K562 (cell line): ENCODE data around the gene CBFA2T3. TPM values are rescaled to one million over a fixed set of nuclear protein-coding genes. Genes with fewer than 3 reads are reported as not detected.
A peak's percentile ranks its signal among the peaks of the same experiment; 100 is the strongest.

ENCODE experiments used
- ARID1B ChIP-seq: fragments of 450-650 bp; IDR thresholded peaks from 2 replicates; pipeline ENCODE4 v1.6.1; 2016; ENCODE audit warnings: antibody characterized with exemption, mild to moderate bottlenecking, inconsistent platforms
- ATF2 ChIP-seq: sonication (generic); formaldehyde crosslinking; IDR thresholded peaks from 2 replicates; pipeline ENCODE4 v1.8.1; 2022; ENCODE audit warnings: missing genetic modification reagents
- ATF7 ChIP-seq: fragments of 450-650 bp; IDR thresholded peaks from 2 replicates; pipeline ENCODE4 v1.7.1; 2014; ENCODE audit warnings: mild to moderate bottlenecking, moderate library complexity
- CBFB ChIP-seq: sonication (generic); formaldehyde crosslinking; IDR thresholded peaks from 2 replicates; pipeline ENCODE4 v1.4.0; 2020; ENCODE audit warnings: mild to moderate bottlenecking, missing genetic modification reagents
- CBX1 ChIP-seq: sonication (generic); IDR thresholded peaks from 2 replicates; pipeline ENCODE4 v1.6.1; 2016; ENCODE audit warnings: antibody characterized with exemption, low read depth, mild to moderate bottlenecking
- CUX1 ChIP-seq: fragments of 200-800 bp; sonication (Bioruptor generic); IDR thresholded peaks from 2 replicates; pipeline ENCODE4 v1.6.1; 2016; ENCODE audit warnings: missing genetic modification characterization, missing compliant biosample characterization
- EP300 ChIP-seq: IDR thresholded peaks from 2 replicates; pipeline ENCODE4 v1.6.1; 2012; ENCODE audit warnings: low read length, improper control_type of control experiment
- ETV5 ChIP-seq: sonication (generic); formaldehyde crosslinking; IDR thresholded peaks from 2 replicates; pipeline ENCODE4 v1.4.0; 2020; ENCODE audit warnings: low read depth, mild to moderate bottlenecking, missing genetic modification reagents
- HDAC3 ChIP-seq: fragments of 450-650 bp; IDR thresholded peaks from 2 replicates; pipeline ENCODE4 v1.6.1; 2018; ENCODE audit warnings: borderline replicate concordance, mild to moderate bottlenecking, moderate library complexity; ENCODE audit not compliant: partially characterized antibody
- KLF16 ChIP-seq: IDR thresholded peaks from 2 replicates; pipeline ENCODE4 v1.6.1; 2016; ENCODE audit warnings: antibody characterized with exemption
- SRSF3 ChIP-seq: fragments of 200-400 bp; formaldehyde crosslinking; IDR thresholded peaks from 2 replicates; pipeline ENCODE4 v1.6.1; 2016; ENCODE audit warnings: mild to moderate bottlenecking, low read length, moderate library complexity; ENCODE audit not compliant: insufficient read depth
- STAT5B ChIP-seq: fragments of 250-450 bp; sonication (Bioruptor Pico); IDR thresholded peaks from 2 replicates; pipeline ENCODE4 v1.8.0; 2021; ENCODE audit warnings: mild to moderate bottlenecking, inconsistent platforms
- TCF7L2 ChIP-seq: fragments of 150-350 bp; IDR thresholded peaks from 2 replicates; pipeline ENCODE4 v1.6.1; 2016; ENCODE audit warnings: low read depth, mild to moderate bottlenecking, low read length, moderate library complexity
- ZBTB17 ChIP-seq: fragments of 450-650 bp; formaldehyde crosslinking; IDR thresholded peaks from 2 replicates; pipeline ENCODE4 v1.4.0; 2020; ENCODE audit warnings: mild to moderate bottlenecking
- ZBTB5 ChIP-seq: fragments of 450-650 bp; IDR thresholded peaks from 2 replicates; pipeline ENCODE4 v1.6.1; 2017; ENCODE audit warnings: antibody characterized with exemption
- ZNF121 ChIP-seq: sonication (generic); formaldehyde crosslinking; conservative IDR thresholded peaks from 2 replicates; pipeline ENCODE4 v1.8.0; 2022; ENCODE audit warnings: missing genetic modification reagents
- ZNF24 ChIP-seq: fragments of 450-650 bp; IDR thresholded peaks from 2 replicates; pipeline ENCODE4 v1.6.1; 2016
- polyA plus RNA-seq, 8 experiments: library from polyadenylated mRNA; depleted of rRNA in 4 of 8; stranded (reverse) in 5 of 8; unstranded in 3 of 8; fragments of >200 nt; fragmentation: Nextera tagmentation in 2 of 8; fragmentation: Illumina TruSeq in 1 of 8; extraction: Ambion mirVana in 2 of 8; extraction: Trizol in 1 of 8; gene quantifications; 2 replicates each; pipeline versions ENCODE4 v1.2.1 to v1.2.3, GENCODE V29; 2011 to 2014; ENCODE audit warnings: inconsistent platforms in 1 of 8, missing spikeins in 1 of 8
- total RNA-seq, 7 experiments: library from RNA; depleted of rRNA in 6 of 7; stranded (reverse); fragments of >200 nt in 6 of 7; fragmentation: Illumina TruSeq in 2 of 7; extraction: Trizol in 2 of 7; gene quantifications; 2 replicates each; pipeline versions ENCODE4 v1.2.1 to v1.2.3, GENCODE V29; 2011 to 2021; ENCODE audit warnings: low replicate concordance in 1 of 7
- TF ChIP-seq, protein P1 (sequence below), 2 experiments: fragments of 450-650 bp in 1 of 2; sonication (generic) in 1 of 2; formaldehyde crosslinking in 1 of 2; IDR thresholded peaks in 1 of 2; conservative IDR thresholded peaks in 1 of 2; 2 replicates each; pipeline versions ENCODE4 v1.6.1 to v1.8.1; 2016 to 2023; ENCODE audit warnings: mild to moderate bottlenecking in 2 of 2, moderate library complexity in 2 of 2, inconsistent platforms in 1 of 2, missing genetic modification reagents in 1 of 2

Gene CBFA2T3
- total and polyA plus RNA-seq, 9 of the 15 experiments (the other 6 are each of a cell fraction or from before 2014, with no cell fraction given) = 2.3 to 145 (median 6.7) TPM

DNA sequence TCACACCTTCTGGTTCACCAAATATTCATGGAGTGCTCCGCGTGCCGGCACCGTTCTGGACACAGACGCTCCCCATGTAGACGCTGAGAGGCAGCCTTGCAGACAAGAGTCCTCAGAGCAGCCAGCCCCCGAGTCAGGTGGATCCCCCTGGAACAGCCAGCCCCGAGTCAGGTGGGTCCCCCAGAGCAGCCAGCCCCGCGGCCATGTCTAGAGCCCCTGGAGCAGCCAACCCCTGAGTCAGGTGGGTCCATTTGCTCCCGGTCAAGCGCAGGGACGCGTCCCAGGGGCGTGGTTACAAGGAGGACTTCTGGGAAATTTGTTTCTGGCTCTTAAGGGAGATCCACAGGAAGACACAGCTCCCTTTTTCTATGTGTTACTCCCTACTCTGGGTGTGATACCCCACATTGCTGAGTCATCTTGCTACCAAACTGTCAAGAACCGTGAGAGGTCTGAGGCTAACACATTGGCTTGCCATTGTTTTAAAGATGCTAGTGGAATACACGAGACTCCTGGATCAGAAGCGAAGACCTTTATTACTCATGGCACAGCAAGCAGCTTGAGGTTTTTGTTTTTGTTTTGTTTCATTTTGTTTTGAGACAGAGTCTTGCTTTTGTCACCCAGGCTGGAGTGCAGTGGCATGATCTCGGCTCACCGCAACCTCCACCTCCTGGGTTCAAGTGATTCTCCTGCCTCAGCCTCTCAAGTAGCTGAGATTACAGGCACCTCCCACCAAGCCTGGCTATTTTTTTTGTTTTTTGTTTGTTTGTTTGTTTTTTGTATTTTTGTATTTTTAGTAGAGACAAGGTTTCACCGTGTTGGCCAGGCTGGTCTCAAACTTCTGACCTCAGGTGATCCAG lies 43.3 kb upstream of the CBFA2T3 start (continued):
- TF ChIP-seq CUX1 (CRISPR knock-in tag) = no peak
- TF ChIP-seq ZNF24 = no peak
- TF ChIP-seq ZNF121 (CRISPR knock-in tag) = no peak
- TF ChIP-seq EP300 = peak; percentile 81
- no peak for TF ChIP-seq HDAC3
- TF ChIP-seq TCF7L2 = no peak
- TF ChIP-seq, protein P1, sequence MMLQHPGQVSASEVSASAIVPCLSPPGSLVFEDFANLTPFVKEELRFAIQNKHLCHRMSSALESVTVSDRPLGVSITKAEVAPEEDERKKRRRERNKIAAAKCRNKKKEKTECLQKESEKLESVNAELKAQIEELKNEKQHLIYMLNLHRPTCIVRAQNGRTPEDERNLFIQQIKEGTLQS (IDR thresholded peaks at IDR 0.05) = peak; percentile 79
- TF ChIP-seq, protein P1 (CRISPR knock-in tag; conservative IDR thresholded peaks at IDR 0.05) = no peak
- no peak for TF ChIP-seq CBFB (CRISPR knock-in tag)
- TF ChIP-seq ATF7 = peak; percentile 61; the same call in 1 of the 2 replicates
- no peak for TF ChIP-seq SRSF3
- TF ChIP-seq ATF2 (CRISPR knock-in tag) = no peak
- TF ChIP-seq KLF16 = no peak
- no peak for TF ChIP-seq ZBTB17 (CRISPR knock-in tag)
- TF ChIP-seq STAT5B = no peak
- no peak for TF ChIP-seq CBX1
- TF ChIP-seq ZBTB5 = no peak
- peak; percentile 75 for TF ChIP-seq ARID1B
- TF ChIP-seq ETV5 (CRISPR knock-in tag) = peak; percentile 50
